Measurements from ENCODE around the gene TST. TPM values are rescaled to one million over a fixed set of nuclear protein-coding genes. Genes with fewer than 3 reads are reported as not detected.

The TST gene
- total RNA-seq (2021) (99.4 and 123 TPM in 2 replicates), Bru-seq, nascent RNA (percentile 68 among the genes with signal in this experiment), BruChase-seq, experiment 1, labeled RNA remaining after a 2-hour chase (percentile 71 among the genes with signal in this experiment), BruChase-seq, experiment 2, labeled RNA remaining after a 6-hour chase (percentile 78 among the genes with signal in this experiment)
- long read RNA-seq, transcript TST-201 (3 exons, 1,211 nt), result major isoform, 31 of 48 reads
- long read RNA-seq, transcript TST-202 (2 exons, 1,797 nt), result minor isoform, 9 of 48 reads
- long read RNA-seq, partial matches to known transcripts, result 3 of 48 reads
- long read RNA-seq, other reads (novel, unspliced or antisense), result 5 of 48 reads

- Histone ChIP-seq H3K4me1 (replicated peaks; ENCODE audit: insufficient read depth) (peaks cover 42% of the 10 kb centered on the region), H3K79me2 (ENCODE audit: low read depth) (peaks cover 50% of the 10 kb centered on the region), H3K9me3 (ENCODE audit: insufficient read depth, low read depth) (no peaks in the 10 kb centered on the region), H2AFZ (peak within 1 kb of the TSS; percentile 88), H3K27ac (peak within 1 kb of the TSS; percentile 17), H3K4me2 (peak within 1 kb of the TSS; percentile 75), H3F3A (ENCODE audit: insufficient read depth, low read depth) (peaks cover 28% of the 10 kb centered on the region; the same call in 1 of the 2 replicates), H3K4me3 (peak within 1 kb of the TSS; percentile 62), H3K9me2 (ENCODE audit: insufficient read depth) (no peaks in the 10 kb centered on the region), H4K20me1 (ENCODE audit: insufficient read depth) (peaks cover 7% of the 10 kb centered on the region; the same call in 1 of the 2 replicates), H3K36me3 (ENCODE audit: low read depth) (peaks cover 10% of the 10 kb centered on the region; the same call in 1 of the 2 replicates), H3K27me3 (ENCODE audit: insufficient read depth, low read depth) (no peaks in the 10 kb centered on the region)
- ChIA-PET CTCF (interaction anchor here (0.5 to 2.7 kb wide), 6 partner anchors 13 to 243 kb away, joined by 3 to 7 read pairs (median 5); partner anchors contain the start of gene IFT27), POLR2A (ENCODE audit: unreplicated experiment) (interaction anchor here (0.7 to 1.1 kb wide), 4 partner anchors 10 to 1126 kb away, joined by 6 to 17 read pairs (median 10); no protein-coding TSS in a partner anchor)
- peak; percentile 62 to 80 for DNase-seq
- BruUV-seq (replicated peaks), result no TSS peak
- no peak for TF ChIP-seq EZH2 (IDR thresholded peaks at IDR 0.05; ENCODE audit: low read depth)
- 0 out of 2 replicates have a peak, but pooled peaks have one; percentile 37 for TF ChIP-seq CTCF (conservative IDR thresholded peaks at IDR 0.05)
- intact Hi-C loops (cut with micrococcal nuclease; ENCODE audit: unreplicated experiment), result no loop called here
These were observed at the start of gene TST, which contains the start of gene MPST for GRCh38 chr22:37019309-37020191. TST (minus strand) TSS chr22:37019447; CDS start chr22:37018732, 715 bp downstream. MPST (plus strand) TSS chr22:37019742; CDS start chr22:37019837, 95 bp downstream.

- ChIA-PET POLR2A (ENCODE audit: unreplicated experiment) (no interaction called here), CTCF (no interaction called here)
- no peak for TF ChIP-seq EZH2 (IDR thresholded peaks at IDR 0.05; ENCODE audit: low read depth)
- TF ChIP-seq CTCF (conservative IDR thresholded peaks at IDR 0.05), result no peak
- intact Hi-C loops (cut with micrococcal nuclease; ENCODE audit: unreplicated experiment), result no loop called here
- Histone ChIP-seq H3K27ac (no peak overlapping the region), H3K9me3 (ENCODE audit: insufficient read depth, low read depth) (no peaks in the 10 kb centered on the region), H4K20me1 (ENCODE audit: insufficient read depth) (no peaks in the 10 kb centered on the region), H3K4me3 (no peak overlapping the region), H3K4me2 (no peak overlapping the region), H3K4me1 (replicated peaks; ENCODE audit: insufficient read depth) (peaks cover 13% of the 10 kb centered on the region), H2AFZ (no peak overlapping the region), H3K27me3 (ENCODE audit: insufficient read depth, low read depth) (peaks cover 35% of the 10 kb centered on the region), H3K9me2 (ENCODE audit: insufficient read depth) (no peaks in the 10 kb centered on the region), H3K36me3 (ENCODE audit: low read depth) (no peaks in the 10 kb centered on the region), H3K79me2 (ENCODE audit: low read depth) (no peaks in the 10 kb centered on the region), H3F3A (ENCODE audit: insufficient read depth, low read depth) (no peaks in the 10 kb centered on the region; the same call in 1 of the 2 replicates)
- no TSS peak for BruUV-seq (replicated peaks)
- no peak for DNase-seq
These were observed 49.6 kb upstream of the TST start for GRCh38 chr22:37068859-37069258.

- H3K4me3 ChIP-seq, result no peak overlapping the region
- no peaks in the 10 kb centered on the region for H3K36me3 ChIP-seq (ENCODE audit: low read depth)
- H3K4me2 ChIP-seq, result no peak overlapping the region
- ChIA-PET CTCF (interaction anchor here (0.6 kb wide), 1 partner anchor 31 kb away, joined by 3 read pairs; no protein-coding TSS in a partner anchor), POLR2A (ENCODE audit: unreplicated experiment) (interaction anchor here (0.6 kb wide), 1 partner anchor 815 kb away, joined by 3 read pairs; no protein-coding TSS in a partner anchor)
- no TSS peak for BruUV-seq (replicated peaks)
- no peaks in the 10 kb centered on the region; the same call in 1 of the 2 replicates for H3F3A ChIP-seq (ENCODE audit: insufficient read depth, low read depth)
- H3K4me1 ChIP-seq (replicated peaks; ENCODE audit: insufficient read depth), result peaks cover 27% of the 10 kb centered on the region
- H3K27ac ChIP-seq, result no peak overlapping the region
- intact Hi-C loops (cut with micrococcal nuclease; ENCODE audit: unreplicated experiment), result no loop called here
- H4K20me1 ChIP-seq (ENCODE audit: insufficient read depth), result no peaks in the 10 kb centered on the region
- no peaks in the 10 kb centered on the region for H3K9me3 ChIP-seq (ENCODE audit: insufficient read depth, low read depth)
- no peak overlapping the region for H2AFZ ChIP-seq
- peaks cover 27% of the 10 kb centered on the region for H3K27me3 ChIP-seq (ENCODE audit: insufficient read depth, low read depth)
- no peak for DNase-seq
- no peaks in the 10 kb centered on the region for H3K79me2 ChIP-seq (ENCODE audit: low read depth)
- no peaks in the 10 kb centered on the region for H3K9me2 ChIP-seq (ENCODE audit: insufficient read depth)
- TF ChIP-seq EZH2 (IDR thresholded peaks at IDR 0.05; ENCODE audit: low read depth), result no peak
- no peak for TF ChIP-seq CTCF (conservative IDR thresholded peaks at IDR 0.05)
These were observed 48.2 kb upstream of the TST start for GRCh38 chr22:37067428-37067827.

Data from PC-9 (cell line).